Activated CD8-positive, alpha-beta T cell treated with anti-CD3 and anti-CD28 coated beads for 36 hours (primary cell): ENCODE results near the gene MS4A5. TPM values are rescaled to one million over a fixed set of nuclear protein-coding genes. Genes with fewer than 3 reads are reported as not detected.

Experiments
- ATAC-seq: fragments of 200-7000 bp; cut with Tn5 transposase; one replicate; pipeline ENCODE4 v1.10.0; 2021; ENCODE audit warnings: mild to moderate bottlenecking, moderate library complexity
- CTCF ChIA-PET: fragments of 350-600 bp; sonication (Branson Sonifier 250); formaldehyde crosslinking; loops from one replicate; lab custom pipeline; 2021; ENCODE audit warnings: antibody characterized with exemption; lab: Charles Lee
- POLR2A ChIA-PET: fragments of 350-600 bp; sonication (Branson Sonifier 250); formaldehyde crosslinking; loops from one replicate; lab custom pipeline; 2021; ENCODE audit warnings: antibody characterized with exemption; lab: Charles Lee
- DNase-seq: peaks from one replicate; pipeline ENCODE4 v3.0.0-alpha.2; 2020
- H3K27ac Mint-ChIP-seq: one replicate; pipeline ENCODE4 v1.8.0; 2021; ENCODE audit warnings: mild to moderate bottlenecking, mixed read lengths
- H3K27me3 Mint-ChIP-seq: one replicate; pipeline ENCODE4 v1.8.0; 2021; ENCODE audit warnings: mixed read lengths
- H3K36me3 Mint-ChIP-seq: one replicate; pipeline ENCODE4 v1.8.0; 2021; ENCODE audit warnings: low read depth, mixed read lengths
- H3K4me1 Mint-ChIP-seq: one replicate; pipeline ENCODE4 v1.8.0; 2021; ENCODE audit warnings: low read depth, mixed read lengths
- H3K4me3 Mint-ChIP-seq: one replicate; pipeline ENCODE4 v1.8.0; 2021; ENCODE audit warnings: mild to moderate bottlenecking, moderate library complexity, mixed read lengths
- H3K9me3 Mint-ChIP-seq: one replicate; pipeline ENCODE4 v1.8.0; 2021; ENCODE audit warnings: mixed read lengths
- intact Hi-C: fragments of 100-400 bp; cut with micrococcal nuclease; formaldehyde crosslinking; loops from one replicate; pipeline ENCODE4 v1.10.0; 2022
- total RNA-seq, 2 experiments: library from RNA; stranded (reverse); gene quantifications; one replicate each; pipeline ENCODE4 v1.2.3, GENCODE V29; 2021
- TF ChIP-seq, protein P1 (sequence below): fragments of 200-600 bp; IDR thresholded peaks from one replicate; pipeline ENCODE4 v1.8.0; 2022; ENCODE audit warnings: antibody characterized with exemption, mild to moderate bottlenecking

MS4A5 gene
- total RNA-seq, 2 experiments from 2014 or later, result not detected

DNA sequence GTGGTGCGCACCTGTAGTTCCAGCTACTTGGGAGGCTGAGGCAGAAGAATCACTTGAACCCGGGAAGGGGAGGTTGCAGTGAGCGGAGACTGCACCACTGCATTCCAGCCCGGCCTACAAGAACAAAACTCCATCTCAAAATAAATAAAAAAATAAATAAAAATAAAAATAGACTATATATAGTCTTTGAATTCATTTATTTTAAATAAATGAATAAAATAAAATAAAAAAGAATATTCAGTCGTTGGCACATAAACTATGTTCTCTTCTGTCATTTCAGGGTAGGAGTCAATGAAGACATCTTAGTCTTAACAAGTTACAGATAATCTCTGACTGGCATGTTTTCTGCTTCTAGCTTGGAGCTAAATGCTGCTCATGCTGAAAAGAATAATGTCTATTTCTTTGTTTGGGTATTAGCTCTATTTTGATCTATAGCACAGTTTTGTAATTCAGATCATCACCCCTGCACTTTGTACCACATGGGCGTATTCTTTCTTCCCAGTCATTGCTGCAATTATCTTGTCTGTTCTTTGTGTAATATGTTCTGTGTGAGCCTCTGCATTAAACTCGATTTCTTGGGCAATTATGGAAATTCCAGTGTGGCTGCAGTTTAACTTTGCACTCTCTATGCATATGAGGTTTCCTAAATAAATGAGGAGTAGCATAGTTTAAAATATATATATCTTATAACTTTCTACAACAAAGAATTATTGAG is 34.5 kb upstream of the MS4A5 start:
- CTCF ChIA-PET, result no interaction called here
- Mint-ChIP-seq H3K4me1 (no peaks in the 10 kb centered on the region), H3K27ac (no peak overlapping the region), H3K9me3 (no peaks in the 10 kb centered on the region), H3K4me3 (no peak overlapping the region), H3K36me3 (no peaks in the 10 kb centered on the region), H3K27me3 (peaks cover 5% of the 10 kb centered on the region)
- intact Hi-C loops, result no loop called here
- POLR2A ChIA-PET, result interaction anchor here (0.6 kb wide), 1 partner anchor 16 kb away, joined by 3 read pairs; no protein-coding TSS in a partner anchor
- TF ChIP-seq, protein P1, sequence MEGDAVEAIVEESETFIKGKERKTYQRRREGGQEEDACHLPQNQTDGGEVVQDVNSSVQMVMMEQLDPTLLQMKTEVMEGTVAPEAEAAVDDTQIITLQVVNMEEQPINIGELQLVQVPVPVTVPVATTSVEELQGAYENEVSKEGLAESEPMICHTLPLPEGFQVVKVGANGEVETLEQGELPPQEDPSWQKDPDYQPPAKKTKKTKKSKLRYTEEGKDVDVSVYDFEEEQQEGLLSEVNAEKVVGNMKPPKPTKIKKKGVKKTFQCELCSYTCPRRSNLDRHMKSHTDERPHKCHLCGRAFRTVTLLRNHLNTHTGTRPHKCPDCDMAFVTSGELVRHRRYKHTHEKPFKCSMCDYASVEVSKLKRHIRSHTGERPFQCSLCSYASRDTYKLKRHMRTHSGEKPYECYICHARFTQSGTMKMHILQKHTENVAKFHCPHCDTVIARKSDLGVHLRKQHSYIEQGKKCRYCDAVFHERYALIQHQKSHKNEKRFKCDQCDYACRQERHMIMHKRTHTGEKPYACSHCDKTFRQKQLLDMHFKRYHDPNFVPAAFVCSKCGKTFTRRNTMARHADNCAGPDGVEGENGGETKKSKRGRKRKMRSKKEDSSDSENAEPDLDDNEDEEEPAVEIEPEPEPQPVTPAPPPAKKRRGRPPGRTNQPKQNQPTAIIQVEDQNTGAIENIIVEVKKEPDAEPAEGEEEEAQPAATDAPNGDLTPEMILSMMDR, result no peak
- ATAC-seq, result no peak
- no peak for DNase-seq

GRCh38 chr11:60396382-60396781 is 33.0 kb upstream of the MS4A5 start, which contains the start of gene MS4A14:
MS4A14 (plus strand) TSS chr11:60396459; CDS start chr11:60396579, 120 bp downstream.
- Mint-ChIP-seq H3K4me3 (no peak within 1 kb of the TSS), H3K36me3 (no peaks in the 10 kb centered on the region), H3K9me3 (no peaks in the 10 kb centered on the region), H3K4me1 (no peaks in the 10 kb centered on the region), H3K27me3 (peaks cover 5% of the 10 kb centered on the region), H3K27ac (no peak within 1 kb of the TSS)
- intact Hi-C loops, result no loop called here
- TF ChIP-seq, protein P1, result no peak
- ATAC-seq (no peak), DNase-seq (no peak)
- CTCF ChIA-PET, result interaction anchor here (3.5 kb wide), 1 partner anchor 33 kb away, joined by 10 read pairs; no protein-coding TSS in a partner anchor
- POLR2A ChIA-PET, result no interaction called here

DNA sequence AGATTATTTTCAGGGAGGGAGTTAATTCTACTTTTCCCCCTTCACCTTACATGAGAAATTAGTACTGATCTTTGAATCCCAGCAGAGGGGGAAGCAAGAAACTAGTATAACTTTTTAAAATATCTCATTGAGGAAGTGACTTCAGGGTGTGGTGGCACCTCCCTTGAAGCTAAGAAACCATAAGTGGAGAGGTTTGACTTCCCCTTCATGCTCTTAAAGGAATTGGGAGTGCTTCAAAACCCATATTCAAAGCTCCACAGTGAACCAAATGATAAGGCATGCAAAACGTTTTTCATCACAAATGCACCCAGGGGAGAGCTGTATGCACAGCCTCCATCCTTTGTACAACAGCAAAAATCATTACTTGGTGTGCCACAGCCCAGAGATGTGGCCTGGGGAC is 32.6 kb upstream of the MS4A5 start:
- ChIA-PET CTCF (interaction anchor here (3.5 kb wide), 1 partner anchor 33 kb away, joined by 10 read pairs; no protein-coding TSS in a partner anchor), POLR2A (no interaction called here)
- no peaks in the 10 kb centered on the region for H3K36me3 Mint-ChIP-seq
- intact Hi-C loops, result no loop called here
- peaks cover 7% of the 10 kb centered on the region for H3K27me3 Mint-ChIP-seq
- TF ChIP-seq, protein P1, result no peak
- H3K4me1 Mint-ChIP-seq, result no peaks in the 10 kb centered on the region
- H3K27ac Mint-ChIP-seq, result no peak overlapping the region
- DNase-seq, result no peak
- no peak for ATAC-seq
- H3K9me3 Mint-ChIP-seq, result no peaks in the 10 kb centered on the region
- H3K4me3 Mint-ChIP-seq, result no peak overlapping the region

- H3K9me3 Mint-ChIP-seq, result no peaks in the 10 kb centered on the region
- H3K4me1 Mint-ChIP-seq, result no peaks in the 10 kb centered on the region
- intact Hi-C loops, result no loop called here
- POLR2A ChIA-PET, result no interaction called here
- peaks cover 15% of the 10 kb centered on the region for H3K27me3 Mint-ChIP-seq
- DNase-seq (no peak), ATAC-seq (no peak)
- no peaks in the 10 kb centered on the region for H3K36me3 Mint-ChIP-seq
- CTCF ChIA-PET, result no interaction called here
- H3K4me3 Mint-ChIP-seq, result no peak overlapping the region
- no peak overlapping the region for H3K27ac Mint-ChIP-seq
- TF ChIP-seq, protein P1, result no peak
These were observed 9.4 kb upstream of the MS4A5 start for GRCh38 chr11:60420015-60420414.

DNA sequence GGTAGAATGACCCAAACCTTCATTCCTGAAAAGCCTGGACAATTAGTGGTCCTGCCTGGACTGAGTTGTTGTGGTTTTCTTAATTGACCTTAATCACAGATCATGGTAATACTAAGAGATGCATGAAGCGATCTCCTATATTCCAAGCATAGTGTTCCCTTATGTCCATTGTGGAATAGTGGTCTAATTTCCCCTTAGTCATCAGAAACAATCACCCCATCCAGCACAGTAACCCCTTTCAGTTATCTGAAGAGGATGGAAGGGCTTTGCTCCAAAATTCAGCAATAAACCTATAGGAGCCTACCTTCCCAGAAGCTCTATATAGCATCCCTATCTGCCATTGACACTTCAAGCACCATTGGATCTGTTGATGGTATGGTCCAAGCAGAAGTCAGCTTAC is 6.8 kb upstream of the MS4A5 start:
- POLR2A ChIA-PET, result no interaction called here

More for the DNA sequence above, 6.8 kb upstream of the MS4A5 start:
- H3K27ac Mint-ChIP-seq, result no peak overlapping the region
- TF ChIP-seq, protein P1, result no peak
- H3K27me3 Mint-ChIP-seq, result peaks cover 4% of the 10 kb centered on the region
- no peaks in the 10 kb centered on the region for H3K9me3 Mint-ChIP-seq
- intact Hi-C loops, result no loop called here
- H3K4me3 Mint-ChIP-seq, result no peak overlapping the region
- no peaks in the 10 kb centered on the region for H3K36me3 Mint-ChIP-seq
- ATAC-seq (no peak), DNase-seq (no peak)
- no peaks in the 10 kb centered on the region for H3K4me1 Mint-ChIP-seq
- CTCF ChIA-PET, result no interaction called here
